SIG-M5 treated with dmso at 0.1 percent for 504 hours (cell line): ENCODE results near the gene SYT8.
"Not testable (repeated sequence)": the region's sequence is repeated elsewhere in the genome, so short reads cannot be mapped to it uniquely, and the experiment has no call there.

ENCODE experiments used
- DNase-seq: peaks from one replicate; lab custom pipeline; 2025; ENCODE audit not compliant: unreplicated experiment; lab: John Stamatoyannopoulos, UW

SYT8 gene

GRCh38 chr11:1834779-1835670, at the start of gene SYT8:
TSS of gene SYT8 (plus strand) at chr11:1834990. CDS start at chr11:1835106, 116 bp downstream.
- no peak for DNase-seq

- DNase-seq = no peak
Measured at GRCh38 chr11:1785749-1786413, 48.9 kb upstream of the SYT8 start.

- DNase-seq = no peak
Measured at GRCh38 chr11:1786466-1786865, 48.3 kb upstream of the SYT8 start.

GRCh38 chr11:1791912-1792311, 42.9 kb upstream of the SYT8 start:
- DNase-seq = no peak

GRCh38 chr11:1792461-1792860, 42.3 kb upstream of the SYT8 start:
- no peak for DNase-seq

GRCh38 chr11:1793081-1793480, 41.7 kb upstream of the SYT8 start:
- DNase-seq = no peak

GRCh38 chr11:1796413-1797011, 38.3 kb upstream of the SYT8 start:
- peak; percentile 54 for DNase-seq

- no peak for DNase-seq
Measured at GRCh38 chr11:1797391-1798125, 37.2 kb upstream of the SYT8 start.

- no peak for DNase-seq
Measured at GRCh38 chr11:1803246-1803645, 31.5 kb upstream of the SYT8 start.

GRCh38 chr11:1803835-1804519, 30.8 kb upstream of the SYT8 start:
- not testable (repeated sequence) for DNase-seq

- no peak for DNase-seq
Measured at GRCh38 chr11:1805525-1805924, 29.3 kb upstream of the SYT8 start.

GRCh38 chr11:1807264-1807995, 27.4 kb upstream of the SYT8 start:
- DNase-seq = no peak

- DNase-seq = peak; percentile 68
Measured at GRCh38 chr11:1810761-1811160, 24.0 kb upstream of the SYT8 start.

GRCh38 chr11:1812274-1812673, 22.5 kb upstream of the SYT8 start:
- DNase-seq = no peak

GRCh38 chr11:1812801-1813200, 22.0 kb upstream of the SYT8 start:
- no peak for DNase-seq

GRCh38 chr11:1813356-1813755, 21.4 kb upstream of the SYT8 start:
- not testable (repeated sequence) for DNase-seq

- no peak for DNase-seq
Measured at GRCh38 chr11:1814691-1815090, 20.1 kb upstream of the SYT8 start.

- DNase-seq = no peak
Measured at GRCh38 chr11:1815311-1815710, 19.5 kb upstream of the SYT8 start.

GRCh38 chr11:1815751-1816150, 19.0 kb upstream of the SYT8 start:
- no peak for DNase-seq

GRCh38 chr11:1817000-1817399, 17.8 kb upstream of the SYT8 start:
- no peak for DNase-seq
